ENCODE measurements around the gene CFAP73.

The CFAP73 gene

DNA sequence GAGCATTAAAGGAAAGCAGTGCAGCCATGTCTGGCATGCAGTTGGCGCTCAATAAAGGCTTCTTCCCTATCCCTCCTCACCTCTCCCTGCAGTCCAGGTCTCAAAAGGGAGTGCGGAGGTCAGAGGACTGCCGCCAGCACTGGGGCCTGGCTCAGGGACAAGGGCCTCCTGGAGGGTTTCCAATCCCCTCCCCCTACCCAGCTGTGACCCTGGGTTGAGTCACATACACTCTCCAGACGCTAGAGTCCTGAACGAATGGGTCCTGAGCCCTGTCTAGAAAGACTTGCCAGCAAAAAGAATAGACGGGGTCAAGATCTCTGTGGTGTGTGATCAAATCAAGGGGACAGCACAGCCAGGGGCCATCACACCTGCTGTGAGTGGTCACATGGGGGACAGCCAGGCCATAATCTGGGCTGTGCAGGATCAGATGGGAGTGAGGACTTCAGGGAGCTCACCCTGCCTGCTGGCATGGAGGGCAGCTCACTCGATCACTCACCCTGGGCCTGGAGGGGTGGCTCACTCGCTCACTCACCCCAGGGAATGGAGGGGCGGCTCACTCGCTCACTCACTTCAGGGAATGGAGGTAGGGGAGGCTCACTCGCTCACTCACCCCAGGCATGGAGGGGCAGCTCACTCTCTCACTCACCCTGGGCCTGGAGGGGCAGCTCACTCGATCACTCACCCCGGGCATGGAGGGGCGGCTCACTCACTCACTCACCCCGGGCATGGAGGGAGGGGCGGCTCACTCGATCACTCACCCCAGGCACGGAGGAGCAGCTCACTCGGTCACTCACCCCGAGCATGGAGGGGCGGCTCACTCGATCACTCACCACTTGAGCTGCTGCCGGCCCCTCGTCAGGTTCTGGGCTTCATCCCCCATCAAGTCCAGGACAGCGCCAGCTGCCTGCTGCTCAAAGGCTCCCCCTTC, 12.8 kb downstream of the CFAP73 start:
- DNase-seq = peak in 12 of 56 donors; percentile 4 to 41 (median 20)

DNA sequence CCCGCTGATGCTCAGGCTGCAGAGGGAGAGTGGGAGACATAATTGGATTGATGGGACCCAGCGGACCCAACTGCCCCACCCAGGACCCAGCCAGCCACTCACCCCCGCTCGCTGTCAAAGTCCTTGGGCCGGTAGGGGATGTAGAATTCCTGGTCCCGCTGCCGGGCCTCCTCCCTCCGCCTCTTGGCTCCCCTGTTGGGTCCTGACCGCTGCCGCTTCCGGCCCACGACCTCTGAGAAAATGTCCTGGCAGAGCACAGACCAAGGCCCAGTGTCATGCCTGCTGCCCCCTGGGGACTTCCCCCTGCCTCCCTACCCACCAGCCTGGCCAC, 13.5 kb downstream of the CFAP73 start:
- no peak for DNase-seq

DNA sequence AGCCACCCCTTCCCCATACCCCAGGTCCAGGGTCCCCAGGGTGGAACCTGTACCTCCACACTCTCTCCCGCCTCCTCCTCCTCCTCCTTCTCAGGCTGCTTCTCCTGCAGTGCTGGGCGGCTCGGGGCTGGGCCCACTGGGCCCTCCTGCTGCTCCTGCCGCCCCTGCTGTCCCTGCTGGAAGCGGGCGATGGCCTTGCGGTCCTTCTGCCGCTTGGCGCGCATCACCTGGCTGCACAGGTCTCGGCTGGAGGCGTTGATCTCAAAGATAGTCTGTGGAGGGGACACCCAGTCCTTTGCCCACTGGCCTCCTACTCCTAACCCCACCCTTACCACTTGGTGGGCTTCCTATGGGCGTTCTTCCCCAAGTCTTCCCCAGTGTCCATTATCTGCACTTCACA, 14.5 kb downstream of the CFAP73 start:
- DNase-seq = no peak

DNA sequence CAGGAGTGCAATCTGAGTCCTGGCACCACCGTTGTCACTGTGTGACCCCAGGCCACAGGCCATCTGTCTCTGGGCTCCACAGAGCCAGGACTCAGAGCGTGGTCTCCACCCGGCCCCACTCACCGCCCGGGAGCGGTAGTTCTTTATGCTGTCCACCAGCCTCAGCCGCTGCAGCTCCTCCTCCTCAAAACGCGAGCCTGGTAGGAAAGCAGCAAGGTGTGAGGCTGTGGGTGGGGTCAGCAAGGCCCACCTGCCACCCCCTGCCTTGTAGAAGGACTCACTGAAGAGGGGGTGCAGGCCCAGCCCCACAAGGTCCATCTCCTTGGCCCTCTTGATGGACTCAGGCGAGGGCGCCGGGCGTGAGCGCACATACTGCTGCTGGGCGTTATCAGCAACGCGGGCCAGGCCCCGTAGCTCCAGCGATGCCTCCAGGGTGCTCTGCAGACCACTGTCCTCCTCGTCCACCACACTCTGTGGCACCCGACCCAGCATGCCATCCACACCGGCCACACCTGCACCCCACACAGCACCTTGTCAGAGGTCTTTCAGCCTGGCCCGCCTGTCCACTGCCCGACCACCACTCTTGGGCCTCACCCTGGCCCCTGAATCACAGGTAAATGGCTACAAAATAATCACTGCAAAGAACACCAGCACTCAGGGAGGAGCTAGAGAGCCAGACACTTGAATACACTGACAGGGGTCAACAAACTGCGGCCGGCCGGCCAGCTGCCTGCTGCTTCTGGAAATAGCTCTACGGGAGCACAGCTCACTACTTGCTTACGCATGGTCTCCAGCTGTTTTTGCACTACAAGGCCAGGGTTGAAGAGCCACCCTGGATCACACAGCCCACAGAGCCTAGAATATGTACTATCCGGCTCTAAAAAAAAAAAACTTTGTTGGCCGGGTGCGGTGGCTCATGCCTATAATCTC, 16.3 kb downstream of the CFAP73 start:
- no peak for DNase-seq

- no peak for DNase-seq
Measured at GRCh38 chr12:113167868-113168267, 18.3 kb downstream of the CFAP73 start.

DNA sequence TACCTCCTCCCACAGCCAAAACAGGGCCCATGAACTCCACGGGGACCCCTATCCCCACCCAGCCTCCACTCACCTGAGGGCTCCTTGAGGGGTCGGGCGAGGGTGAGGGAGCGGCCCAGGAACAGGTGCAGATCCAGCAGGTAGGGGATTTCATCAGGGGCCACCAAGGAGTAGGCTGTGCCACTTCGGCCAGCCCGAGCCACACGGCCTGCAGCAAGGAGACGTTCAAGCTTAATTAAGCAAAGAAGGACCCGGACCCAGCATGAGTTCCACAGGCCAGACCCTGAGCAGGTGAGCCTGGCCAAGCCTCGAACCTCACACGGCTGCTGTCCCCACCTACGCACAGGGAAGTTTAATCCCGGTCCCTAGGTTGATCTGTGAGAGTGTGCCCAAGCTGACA, 20.2 kb downstream of the CFAP73 start:
- no peak for DNase-seq

DNA sequence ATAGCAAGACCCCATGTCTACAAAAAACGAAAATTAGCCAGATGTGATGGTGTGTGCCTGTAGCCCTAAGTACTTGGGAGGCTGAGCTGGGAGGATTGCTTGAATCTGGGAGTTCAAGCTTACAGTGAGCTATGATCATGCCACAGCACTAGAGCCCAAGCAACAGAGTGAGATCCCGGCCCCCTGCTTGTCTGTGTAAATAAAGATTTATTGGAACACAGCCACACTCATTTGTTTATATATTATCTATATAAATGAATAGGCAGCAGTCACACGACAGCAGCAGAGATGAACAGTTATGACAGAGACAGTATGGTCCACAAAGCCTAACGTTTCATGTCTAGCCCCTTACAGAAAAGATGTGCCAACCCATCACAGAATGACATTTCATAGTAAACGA, 20.9 kb downstream of the CFAP73 start:
- DNase-seq = no peak

GRCh38 chr12:113170926-113171325, 21.4 kb downstream of the CFAP73 start:
- DNase-seq = no peak

GRCh38 chr12:113171543-113171942, 22.0 kb downstream of the CFAP73 start:
- DNase-seq = no peak

DNA sequence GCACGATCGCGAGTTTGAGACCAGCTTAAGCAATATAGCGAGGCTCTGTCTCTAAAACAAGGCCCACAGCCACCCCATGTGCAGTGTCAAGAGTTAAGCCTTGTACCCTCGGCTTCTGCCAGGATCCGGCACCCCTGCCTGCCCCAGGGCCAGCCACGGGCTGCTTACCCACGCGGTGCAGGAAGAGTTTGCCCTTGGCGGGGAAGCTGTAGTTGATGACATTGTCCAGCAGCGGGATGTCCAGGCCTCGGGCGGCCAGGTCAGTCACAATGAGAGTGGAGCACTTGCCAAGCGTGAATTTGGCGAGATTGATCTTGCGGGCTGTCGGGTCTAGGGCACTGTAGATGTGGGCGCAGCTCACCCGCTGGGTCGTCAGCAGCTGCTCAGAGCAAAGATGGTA, 22.7 kb downstream of the CFAP73 start:
- no peak for DNase-seq

DNA sequence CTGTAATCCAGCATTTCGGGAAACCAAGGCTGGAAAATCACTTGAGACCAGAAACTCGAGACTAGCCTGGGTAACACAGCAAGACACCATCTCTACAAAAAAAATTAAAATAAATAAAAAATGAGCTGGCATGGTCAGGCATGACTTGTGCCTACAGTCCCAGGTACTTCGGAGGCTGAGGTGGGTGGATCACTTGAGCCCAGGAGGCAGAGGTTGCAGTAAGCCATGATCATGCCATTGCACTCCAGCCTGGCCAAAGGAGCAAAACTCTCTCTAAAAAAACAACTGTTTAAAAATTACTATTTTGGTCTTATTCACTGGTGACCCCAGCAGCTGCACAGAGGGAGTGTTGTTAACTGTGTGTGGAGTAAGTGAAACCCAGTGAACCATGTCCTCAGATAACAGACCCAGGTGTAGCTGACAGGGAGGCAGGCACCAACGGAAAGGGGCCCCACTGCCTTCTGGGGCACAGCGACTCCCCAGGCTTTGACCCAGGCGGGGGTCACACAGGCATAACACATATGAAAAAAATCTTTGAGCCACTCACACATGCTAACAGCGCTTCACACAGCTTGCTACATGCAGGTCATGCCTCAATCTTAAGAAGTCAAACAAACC, 23.7 kb downstream of the CFAP73 start:
- no peak for DNase-seq

DNA sequence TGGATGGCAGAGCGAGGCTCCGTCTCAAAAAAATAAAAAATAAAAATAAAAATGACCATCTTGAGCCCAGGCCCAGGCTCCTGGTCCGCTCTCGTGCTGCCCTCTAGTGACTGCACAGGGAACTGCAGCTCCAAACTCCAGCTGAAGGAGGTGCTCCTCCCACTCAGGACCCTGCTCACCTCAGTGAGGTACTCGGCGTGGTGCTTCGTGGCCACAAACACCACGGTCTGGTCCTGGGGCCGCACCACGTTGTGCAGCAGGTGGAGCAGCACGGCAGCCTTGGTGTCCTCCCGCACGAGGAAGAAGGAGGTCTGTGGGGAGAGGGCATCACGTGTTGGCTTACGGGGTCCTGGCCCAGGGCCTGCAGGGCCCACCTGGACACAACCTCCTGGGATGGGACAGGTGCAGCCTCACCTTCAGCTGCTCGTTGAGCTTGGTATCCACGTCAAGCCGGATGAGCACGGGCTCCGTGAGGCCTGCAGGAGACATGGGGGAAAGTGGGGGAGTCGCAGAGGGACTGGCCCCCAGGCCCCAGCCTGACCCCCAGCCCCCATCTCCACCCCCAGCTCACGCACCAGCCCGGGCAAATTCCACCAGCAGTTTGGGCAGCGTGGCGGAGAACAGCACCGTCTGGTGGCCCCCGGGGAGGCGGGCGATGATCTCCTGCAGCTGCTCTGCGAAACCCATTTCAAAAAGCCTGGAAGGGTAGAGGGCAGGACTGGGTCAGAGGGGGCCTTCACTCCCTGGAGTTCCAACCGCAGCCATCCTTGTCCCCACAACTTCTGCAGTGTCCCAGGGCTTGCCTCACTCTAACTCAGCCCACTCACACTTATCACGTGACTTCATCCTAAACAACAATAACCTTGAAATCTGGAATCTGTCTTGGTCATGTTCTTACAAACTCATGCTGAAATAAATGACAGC, 25.2 kb downstream of the CFAP73 start:
- DNase-seq = peak in 50 of 56 donors; percentile 9 to 85 (median 50)

DNA sequence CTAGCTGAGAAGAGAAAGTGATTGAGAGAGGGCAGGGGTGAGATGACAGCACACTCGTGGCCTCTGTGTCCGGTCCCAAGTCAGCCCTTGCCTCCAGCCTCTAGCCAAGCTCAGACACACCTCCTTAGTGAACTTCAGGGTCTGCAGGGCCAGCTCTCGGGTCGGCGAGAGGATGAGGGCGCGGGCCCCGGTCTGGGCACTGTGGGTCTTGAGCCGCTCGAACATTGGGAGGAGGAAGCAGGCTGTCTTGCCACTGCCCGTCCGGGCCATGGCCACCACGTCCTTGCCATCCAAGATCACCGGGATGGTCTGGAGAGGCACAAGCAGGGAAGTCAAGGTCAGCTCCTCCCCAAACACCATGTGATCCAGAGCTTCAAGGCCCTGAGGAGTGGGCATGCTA, 29.5 kb downstream of the CFAP73 start:
- DNase-seq = no peak

DNA sequence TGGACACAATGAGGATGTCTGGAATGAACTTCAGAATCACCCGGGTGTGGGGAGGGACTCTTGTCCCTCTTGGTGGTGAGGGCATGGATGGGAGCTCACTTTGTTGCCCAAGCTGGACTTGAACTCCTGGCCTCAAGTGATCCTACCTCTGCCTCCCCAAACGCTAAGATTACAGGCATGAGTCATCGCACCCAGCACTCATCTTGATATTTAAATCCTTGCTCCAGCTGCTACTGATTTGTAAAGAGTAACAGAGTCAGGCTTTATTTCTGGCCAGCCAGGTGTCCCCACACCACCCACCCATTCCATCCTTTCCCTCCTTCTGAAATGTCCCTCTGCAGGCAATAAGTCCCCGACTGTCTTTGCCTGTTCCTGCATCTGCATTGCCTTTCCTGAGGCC, 30.8 kb downstream of the CFAP73 start:
- DNase-seq = no peak

GRCh38 chr12:113181975-113182374, 32.5 kb downstream of the CFAP73 start:
- no peak for DNase-seq

DNA sequence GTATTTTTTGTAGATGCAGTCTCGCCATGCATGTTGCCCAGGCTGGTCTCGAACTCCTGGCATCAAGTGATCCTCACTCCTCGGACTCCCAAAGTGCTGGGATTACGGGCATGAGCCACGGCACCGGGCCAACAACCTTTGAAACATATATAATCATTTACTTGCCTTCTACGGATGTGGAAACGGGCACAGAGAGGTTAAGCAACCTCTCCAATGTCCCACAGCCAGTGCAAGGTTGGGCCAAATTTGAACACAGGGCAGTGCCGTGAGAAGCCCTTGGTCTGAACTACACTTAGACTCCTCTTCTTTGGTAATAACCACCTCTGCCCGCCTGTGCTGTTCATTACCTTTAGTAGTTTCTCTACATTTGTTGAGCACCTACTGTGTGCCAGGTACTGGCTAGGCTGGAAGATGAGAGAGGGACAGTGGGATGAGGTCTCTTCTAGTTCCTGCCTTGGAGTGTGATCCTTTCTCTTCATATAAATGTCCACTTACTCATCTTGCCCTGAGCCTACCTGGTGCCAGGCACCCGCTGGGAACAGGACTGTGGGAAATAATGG, 33.6 kb downstream of the CFAP73 start:
- DNase-seq = no peak

DNA sequence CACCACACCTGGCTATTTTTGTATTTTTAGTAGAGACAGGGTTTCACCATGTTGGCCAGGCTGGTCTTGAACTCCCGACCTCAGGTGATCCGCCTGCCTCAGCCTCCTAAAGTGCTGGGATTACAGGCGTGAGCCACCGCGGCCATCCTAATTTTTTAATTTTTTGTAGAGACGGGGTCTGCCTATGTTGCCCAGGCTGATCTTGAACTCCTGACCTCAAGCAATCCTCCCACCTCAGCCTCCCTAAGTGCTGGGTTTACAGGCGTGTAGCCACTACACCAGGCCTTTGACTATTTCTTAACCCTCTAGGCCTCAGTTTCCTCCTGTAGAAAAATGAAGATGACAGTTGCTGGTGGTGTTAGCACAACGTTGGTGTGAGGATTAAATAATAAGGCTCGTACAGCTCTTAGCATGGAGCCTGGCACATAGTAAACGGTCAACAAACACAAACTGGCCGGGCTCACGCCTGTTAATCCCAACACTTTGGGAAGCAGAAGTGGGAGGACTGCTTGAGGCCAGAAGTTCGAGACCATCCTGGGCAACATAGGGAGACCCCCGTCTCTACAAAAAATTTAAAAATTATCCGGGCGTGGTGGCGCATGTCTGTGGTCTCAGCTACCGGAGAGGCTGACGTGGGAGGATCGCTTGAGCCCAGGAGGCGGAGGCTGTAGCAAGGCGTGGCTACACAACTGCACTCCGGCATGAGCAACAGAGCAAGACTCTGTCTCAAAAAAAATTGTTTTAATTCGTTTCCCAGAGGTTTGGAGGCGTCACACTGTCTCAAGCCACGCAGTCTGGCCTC, 34.8 kb downstream of the CFAP73 start:
- DNase-seq = peak in 1 of 56 donors; percentile 44

DNA sequence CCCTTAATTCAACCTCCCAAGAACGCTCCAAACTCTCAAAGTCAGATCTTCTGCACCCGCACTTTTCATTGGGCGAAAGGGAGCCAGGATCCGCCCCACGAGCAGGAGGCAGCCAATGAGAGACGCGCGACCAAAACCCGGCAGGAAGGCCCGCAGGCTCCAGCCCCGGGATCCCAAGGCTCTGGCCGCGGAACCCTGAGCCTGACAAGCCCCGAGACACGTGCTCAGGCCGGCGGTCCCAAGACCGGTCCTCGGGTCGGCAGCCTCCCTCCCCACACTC, 35.3 kb downstream of the CFAP73 start:
- DNase-seq = peak in 55 of 56 donors; percentile 19 to 93 (median 78)

DNA sequence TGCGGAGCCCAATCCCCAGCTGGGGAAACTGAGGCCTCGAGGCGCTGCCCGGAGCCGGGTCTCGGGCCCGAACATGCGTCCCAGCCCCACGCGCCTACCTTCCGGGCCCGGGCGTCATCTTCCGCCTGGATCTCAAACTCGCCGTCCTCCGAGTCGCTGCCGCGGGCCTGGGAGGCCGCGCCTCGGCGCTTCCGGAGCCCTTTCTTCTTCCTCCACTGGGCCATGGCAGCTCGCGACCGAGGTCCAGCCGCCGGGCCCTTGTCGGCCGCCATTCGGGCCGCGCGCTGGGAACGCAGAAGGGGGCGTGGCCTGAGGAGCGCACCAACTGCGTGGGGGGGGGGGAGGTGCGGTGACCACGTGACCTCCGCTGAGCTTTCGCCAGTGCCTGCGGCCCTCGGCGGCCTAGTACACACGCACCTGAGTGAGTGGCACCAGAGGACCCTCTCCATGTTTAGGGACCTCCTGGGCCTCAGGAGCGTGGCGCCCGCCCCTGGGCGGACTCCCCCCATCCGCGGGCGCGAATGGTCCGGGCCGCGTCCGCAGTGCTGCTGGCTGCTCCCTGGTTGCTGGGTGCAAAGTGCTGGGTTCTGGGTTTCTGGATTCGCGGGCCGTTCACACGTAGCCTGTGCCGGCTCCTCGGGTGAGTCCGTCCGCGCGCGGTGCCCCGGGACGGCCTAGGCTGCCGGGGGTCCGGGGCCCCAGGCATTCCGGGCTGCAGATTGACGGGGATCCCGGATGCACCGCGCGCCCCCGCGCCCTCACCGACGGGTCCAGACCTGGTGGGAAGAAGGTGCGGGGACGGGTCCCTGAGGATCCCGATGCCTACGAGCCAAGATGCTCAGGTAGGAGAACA, 35.9 kb downstream of the CFAP73 start, which contains the start of the genes DDX54 and RITA1:
DDX54 (minus strand) TSS at position 299 of the 853 bp plus-strand sequence; CDS start at position 272, 27 bp downstream.
RITA1 (plus strand) TSS at position 542 of the 853 bp plus-strand sequence. CDS start 1,026 bp downstream, outside the sequence.
- DNase-seq = peak in 55 of 56 donors; percentile 35 to 93 (median 78)

Data from nucleus accumbens (tissue), 56 donors.